Left lung (tissue), 10 donors: ENCODE measurements around the gene EPC1. TPM values are rescaled to one million over a fixed set of nuclear protein-coding genes. Genes with fewer than 3 reads are reported as not detected.

Source experiments
- ATAC-seq: fragments of 200-7000 bp; cut with Tn5 transposase; one replicate; pipeline ENCODE4 v1.9.1; 2020; ENCODE audit warnings: moderate library complexity
- DNase-seq, 4 donors: peaks; one replicate each; pipeline ENCODE4 v3.0.0-alpha.2; 2013 to 2020
- H3K27ac ChIP-seq, 2 donors: fragments of 200-600 bp; sonication (generic) in 1 of 2; one replicate each; pipeline versions ENCODE4 v1.5.0 to v1.8.0; 2020 to 2021
- H3K27me3 ChIP-seq, 2 donors: fragments of 200-600 bp; sonication (generic) in 1 of 2; one replicate each; pipeline versions ENCODE4 v1.5.0 to v1.8.0; 2020 to 2021
- H3K36me3 ChIP-seq, 2 donors: fragments of 200-600 bp; sonication (generic) in 1 of 2; one replicate each; pipeline versions ENCODE4 v1.5.0 to v1.8.0; 2020 to 2021
- H3K4me1 ChIP-seq, 2 donors: fragments of 200-600 bp; one replicate each; pipeline ENCODE4 v1.8.0; 2021
- H3K4me3 ChIP-seq, 2 donors: fragments of 200-600 bp; sonication (generic) in 1 of 2; one replicate each; pipeline versions ENCODE4 v1.5.0 to v1.8.0; 2020 to 2021; ENCODE audit warnings: mild to moderate bottlenecking in 1 of 2
- H3K9me3 ChIP-seq, 2 donors: fragments of 200-600 bp; sonication (generic) in 1 of 2; one replicate each; pipeline versions ENCODE4 v1.5.0 to v1.8.0; 2020 to 2021
- intact Hi-C, 2 donors: fragments of 100-400 bp; cut with DNase I; formaldehyde crosslinking; loops; one replicate each; pipeline versions ENCODE4 v1.11.2 to v1.14.2; 2022
- polyA plus RNA-seq, 6 donors: library from polyadenylated mRNA; unstranded; fragments of 120-200 nt; gene quantifications; one replicate each; pipeline ENCODE4 v1.2.1, GENCODE V29; 2013; ENCODE audit not compliant: insufficient read length in 6 of 6
- total RNA-seq, 2 donors: library from RNA; stranded (reverse); fragmentation: NEBNext Ultra II Directional; extraction: Animal tissue kit (Norgen Biotek cat#: 25700); gene quantifications; one replicate each; pipeline ENCODE4 v1.2.1, GENCODE V29; 2021
- TF ChIP-seq, protein P1 (sequence below), 2 donors: fragments of 200-600 bp; sonication (generic) in 1 of 2; IDR thresholded peaks; one replicate each; pipeline versions ENCODE4 v1.5.0 to v1.8.0; 2021; ENCODE audit warnings: antibody characterized with exemption in 2 of 2
- donor health status: DM: no; HTN: yes; CAD: no.
- donor health status: DM: no; HTN: no; CAD: no.

EPC1 gene
- total and polyA plus RNA-seq, 8 donors: 27.0 to 84.0 (median 70.0) TPM

- intact Hi-C loops: no loop called here
- ATAC-seq (peak; percentile 79), DNase-seq (no peak)
- peaks cover 28 to 93% of the 10 kb centered on the region in 2 donors for H3K4me1 ChIP-seq
- no peaks in the 10 kb centered on the region for H3K9me3 ChIP-seq
- H3K27ac ChIP-seq: no peak overlapping the region
- H3K27me3 ChIP-seq: no peaks in the 10 kb centered on the region
- TF ChIP-seq, protein P1, sequence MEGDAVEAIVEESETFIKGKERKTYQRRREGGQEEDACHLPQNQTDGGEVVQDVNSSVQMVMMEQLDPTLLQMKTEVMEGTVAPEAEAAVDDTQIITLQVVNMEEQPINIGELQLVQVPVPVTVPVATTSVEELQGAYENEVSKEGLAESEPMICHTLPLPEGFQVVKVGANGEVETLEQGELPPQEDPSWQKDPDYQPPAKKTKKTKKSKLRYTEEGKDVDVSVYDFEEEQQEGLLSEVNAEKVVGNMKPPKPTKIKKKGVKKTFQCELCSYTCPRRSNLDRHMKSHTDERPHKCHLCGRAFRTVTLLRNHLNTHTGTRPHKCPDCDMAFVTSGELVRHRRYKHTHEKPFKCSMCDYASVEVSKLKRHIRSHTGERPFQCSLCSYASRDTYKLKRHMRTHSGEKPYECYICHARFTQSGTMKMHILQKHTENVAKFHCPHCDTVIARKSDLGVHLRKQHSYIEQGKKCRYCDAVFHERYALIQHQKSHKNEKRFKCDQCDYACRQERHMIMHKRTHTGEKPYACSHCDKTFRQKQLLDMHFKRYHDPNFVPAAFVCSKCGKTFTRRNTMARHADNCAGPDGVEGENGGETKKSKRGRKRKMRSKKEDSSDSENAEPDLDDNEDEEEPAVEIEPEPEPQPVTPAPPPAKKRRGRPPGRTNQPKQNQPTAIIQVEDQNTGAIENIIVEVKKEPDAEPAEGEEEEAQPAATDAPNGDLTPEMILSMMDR (IDR thresholded peaks at IDR 0.05): no peak
- H3K36me3 ChIP-seq: no peaks in the 10 kb centered on the region
- no peak overlapping the region for H3K4me3 ChIP-seq
These were observed 9.6 kb downstream of the EPC1 start for GRCh38 chr10:32337350-32337749.

DNA sequence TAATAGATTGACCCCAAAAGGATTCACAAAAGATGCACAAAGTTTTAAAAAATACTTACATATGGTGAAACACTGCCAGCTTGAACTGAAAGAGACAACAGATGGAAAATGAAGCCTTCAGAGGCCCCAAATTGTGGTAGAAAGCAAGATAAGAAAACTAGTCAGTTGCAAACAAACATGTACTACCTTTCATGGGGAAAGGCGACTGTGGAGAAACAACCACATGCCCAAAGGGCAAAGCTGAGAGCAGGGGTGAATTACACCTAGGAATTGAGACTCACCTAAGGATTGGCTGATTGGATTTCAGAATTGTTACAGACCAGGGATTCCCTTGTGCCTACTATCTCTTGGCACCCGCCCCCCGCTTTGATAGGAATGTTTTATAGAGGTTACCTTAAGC lies 13.1 kb downstream of the EPC1 start:
- Histone ChIP-seq H3K36me3 (no peaks in the 10 kb centered on the region), H3K4me1 (peaks cover 26 to 94% of the 10 kb centered on the region in 2 donors), H3K4me3 (no peak overlapping the region), H3K9me3 (no peaks in the 10 kb centered on the region), H3K27me3 (no peaks in the 10 kb centered on the region), H3K27ac (no peak overlapping the region)
- intact Hi-C loops: no loop called here
- DNase-seq (no peak), ATAC-seq (no peak)
- TF ChIP-seq, protein P1 (IDR thresholded peaks at IDR 0.05): no peak

DNA sequence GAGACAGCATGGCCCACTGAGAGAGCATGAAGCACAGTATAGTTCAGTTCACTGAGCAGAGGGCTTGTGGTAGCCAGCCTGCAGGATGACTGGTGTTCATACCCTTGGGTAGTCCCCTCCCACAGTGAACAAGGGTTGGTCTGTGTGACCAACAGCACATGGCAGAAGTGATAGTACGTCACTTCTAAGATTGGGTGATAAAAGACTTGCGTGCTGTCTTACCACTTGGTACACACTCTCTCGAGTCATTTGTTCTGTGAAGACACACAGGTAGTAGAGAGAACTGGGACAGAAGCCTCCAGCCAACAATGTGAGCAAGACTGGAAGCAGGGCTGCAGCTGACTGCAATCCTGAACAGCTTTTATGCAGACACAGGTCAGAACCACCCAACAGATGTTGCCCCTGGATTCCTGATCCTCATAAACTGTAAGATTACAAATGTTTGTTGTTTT lies 14.6 kb downstream of the EPC1 start:
- no peaks in the 10 kb centered on the region for H3K36me3 ChIP-seq
- DNase-seq (no peak), ATAC-seq (peak; percentile 76)
- peaks cover 34 to 94% of the 10 kb centered on the region in 2 donors for H3K4me1 ChIP-seq
- H3K27ac ChIP-seq: peak overlapping the region in 1 of 2 donors; percentile 5
- no peaks in the 10 kb centered on the region for H3K27me3 ChIP-seq
- no peaks in the 10 kb centered on the region for H3K9me3 ChIP-seq
- H3K4me3 ChIP-seq: no peak overlapping the region
- intact Hi-C loops: no loop called here
- TF ChIP-seq, protein P1 (IDR thresholded peaks at IDR 0.05): no peak

GRCh38 chr10:32331606-32332005 lies 15.4 kb downstream of the EPC1 start:
- ATAC-seq: no peak
- H3K36me3 ChIP-seq: no peaks in the 10 kb centered on the region
- H3K27ac ChIP-seq: no peak overlapping the region
- H3K27me3 ChIP-seq: no peaks in the 10 kb centered on the region
- no peak overlapping the region for H3K4me3 ChIP-seq
- TF ChIP-seq, protein P1 (IDR thresholded peaks at IDR 0.05): no peak
- no peak for DNase-seq
- intact Hi-C loops: no loop called here
- peaks cover 29 to 94% of the 10 kb centered on the region in 2 donors for H3K4me1 ChIP-seq
- no peaks in the 10 kb centered on the region for H3K9me3 ChIP-seq

DNA sequence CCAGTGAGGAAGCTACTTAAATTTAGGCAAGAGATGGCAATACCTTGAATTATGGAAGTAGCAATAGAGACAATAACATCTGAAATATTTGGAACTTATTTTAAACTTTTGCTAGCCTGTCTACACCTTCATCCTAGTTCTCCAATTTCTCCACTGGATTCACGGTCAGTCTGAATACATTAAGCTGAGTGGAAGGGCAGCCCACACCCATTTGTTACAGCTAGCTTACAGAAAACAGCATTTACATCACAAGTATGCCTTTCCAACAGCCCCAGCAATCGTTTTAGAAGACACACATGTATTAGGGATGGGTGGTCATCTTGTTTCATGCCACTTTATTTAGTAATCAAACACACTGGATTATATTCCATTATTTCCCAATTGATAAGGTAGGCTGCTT lies 16.7 kb downstream of the EPC1 start:
- Histone ChIP-seq H3K9me3 (no peaks in the 10 kb centered on the region), H3K27ac (no peak overlapping the region), H3K27me3 (no peaks in the 10 kb centered on the region), H3K36me3 (no peaks in the 10 kb centered on the region), H3K4me3 (no peak overlapping the region), H3K4me1 (peaks cover 29 to 99% of the 10 kb centered on the region in 2 donors)
- TF ChIP-seq, protein P1 (IDR thresholded peaks at IDR 0.05): no peak
- DNase-seq (no peak), ATAC-seq (no peak)
- intact Hi-C loops: no loop called here
